GM12878 (cell line): ENCODE results near the gene SUSD1. TPM values are rescaled to one million over a fixed set of nuclear protein-coding genes. Genes with fewer than 3 reads are reported as not detected.
A peak's percentile ranks its signal among the peaks of the same experiment; 100 is the strongest.

Source experiments
- ATAC-seq: fragments of 200-7000 bp; cut with Tn5 transposase; 3 replicates; pipeline ENCODE4 v1.9.1; 2020; ENCODE audit warnings: mild to moderate bottlenecking, moderate library complexity
- BruUV-seq: library from RNA; stranded (reverse); fragments of 400-500 nt; replicated peaks from 2 replicates; lab custom pipeline; 2021; lab: Mats Ljungman, UMichigan
- CTCF ChIA-PET: fragments of 300-600 bp; sonication (Branson Sonifier 250); formaldehyde crosslinking; extraction: SDS; loops from one replicate; lab custom pipeline; 2021; ENCODE audit warnings: inconsistent platforms; lab: Yijun Ruan, JAX
- POLR2A ChIA-PET: fragments of 350-600 bp; formaldehyde crosslinking; extraction: SDS; loops from one replicate; lab custom pipeline; 2021; ENCODE audit warnings: inconsistent platforms; lab: Charles Lee
- RAD21 ChIA-PET: fragments of 300-600 bp; sonication (Branson Sonifier 250); formaldehyde crosslinking; loops from one replicate; lab custom pipeline; 2023; ENCODE audit warnings: antibody characterized with exemption; ENCODE audit not compliant: unreplicated experiment; lab: Charles Lee
- SMC1A ChIA-PET: fragments of 300-600 bp; sonication (Branson Sonifier 250); formaldehyde crosslinking; loops from one replicate; lab custom pipeline; 2023; ENCODE audit not compliant: unreplicated experiment, uncharacterized antibody; lab: Charles Lee
- DNase-seq: peaks from one replicate; pipeline ENCODE4 v3.0.0-alpha.2; 2011; ENCODE audit warnings: low read depth, low spot score
- FAIRE-seq: peaks from 3 replicates; lab custom pipeline; 2011; peaks lifted over from hg19 to GRCh38; lab: Jason Lieb, UNC
- H2AFZ ChIP-seq: 2 replicates; pipeline ENCODE4 v1.6.0; 2011; ENCODE audit warnings: low read depth, low read length, control low read depth; ENCODE audit not compliant: control insufficient read depth
- H3K27ac ChIP-seq: 2 replicates; pipeline ENCODE4 v1.5.1; 2011; ENCODE audit warnings: control low read depth; ENCODE audit not compliant: control insufficient read depth, insufficient read depth
- H3K27me3 ChIP-seq, 2 experiments: replicated peaks in 1 of 2; 2 replicates each; pipeline versions ENCODE4 v1.6.0 to v1.6.1; 2011; ENCODE audit warnings: low read length in 1 of 2; ENCODE audit not compliant: control insufficient read depth in 2 of 2, insufficient read depth in 2 of 2
- H3K36me3 ChIP-seq, 2 experiments: 2 replicates each; pipeline ENCODE4 v1.5.1; 2011; ENCODE audit warnings: low read length in 1 of 2; ENCODE audit not compliant: control insufficient read depth in 2 of 2, insufficient read depth in 2 of 2
- H3K4me1 ChIP-seq: 2 replicates; pipeline ENCODE4 v1.6.1; 2011; ENCODE audit warnings: mild to moderate bottlenecking, low read length, moderate library complexity, mixed read lengths; ENCODE audit not compliant: control insufficient read depth, insufficient read depth
- H3K4me2 ChIP-seq: 2 replicates; pipeline ENCODE4 v1.6.0; 2011; ENCODE audit warnings: control low read depth; ENCODE audit not compliant: control insufficient read depth, insufficient read depth
- H3K4me3 ChIP-seq: fragments of 200-600 bp; sonication (generic); 2 replicates; pipeline ENCODE4 v1.5.1; 2016
- H3K79me2 ChIP-seq: 2 replicates; pipeline ENCODE4 v1.6.0; 2011; ENCODE audit warnings: low read length; ENCODE audit not compliant: control insufficient read depth, insufficient read depth
- H3K9ac ChIP-seq: 2 replicates; pipeline ENCODE4 v1.8.0; 2011; ENCODE audit warnings: low read length, control low read depth, mixed read lengths; ENCODE audit not compliant: control insufficient read depth, insufficient read depth
- H3K9me3 ChIP-seq: replicated peaks from 3 replicates; pipeline ENCODE4 v1.5.1; 2011; ENCODE audit warnings: mild to moderate bottlenecking, low read length; ENCODE audit not compliant: control insufficient read depth, insufficient read depth
- H4K20me1 ChIP-seq: 2 replicates; pipeline ENCODE4 v1.6.0; 2011; ENCODE audit not compliant: control insufficient read depth, insufficient read depth
- BRCA1 ChIP-seq: IDR thresholded peaks from 2 replicates; pipeline ENCODE4 v1.6.1; 2011; ENCODE audit warnings: low read depth, low read length, improper control_type of control experiment
- CEBPZ ChIP-seq: fragments of 150-350 bp; IDR thresholded peaks from 2 replicates; pipeline ENCODE4 v1.6.1; 2016; ENCODE audit warnings: low read depth, low read length
- CREB1 ChIP-seq: IDR thresholded peaks from 2 replicates; pipeline ENCODE4 v1.6.1; 2012; ENCODE audit warnings: low read depth, mild to moderate bottlenecking, inconsistent platforms
- E2F4 ChIP-seq: IDR thresholded peaks from 2 replicates; pipeline ENCODE4 v1.6.1; 2012; ENCODE audit warnings: low read depth, low read length, improper control_type of control experiment
- ESRRA ChIP-seq: IDR thresholded peaks from 2 replicates; pipeline ENCODE4 v1.6.1; 2012; ENCODE audit warnings: mild to moderate bottlenecking, low read length, improper control_type of control experiment
- IRF5 ChIP-seq: fragments of 450-650 bp; IDR thresholded peaks from 2 replicates; pipeline ENCODE4 v1.6.1; 2017; ENCODE audit warnings: borderline replicate concordance
- MXI1 ChIP-seq: fragments of 150-350 bp; IDR thresholded peaks from 2 replicates; pipeline ENCODE4 v1.6.1; 2011; ENCODE audit warnings: low read depth, mild to moderate bottlenecking, inconsistent platforms, low read length, improper control_type of control experiment
- MYC ChIP-seq: IDR thresholded peaks from 2 replicates; pipeline ENCODE4 v1.6.1; 2011; ENCODE audit warnings: mild to moderate bottlenecking, low read length, moderate library complexity, inconsistent platforms; ENCODE audit not compliant: insufficient read depth, insufficient replicate concordance, insufficient read length, severe bottlenecking
- NR2C1 ChIP-seq: fragments of 450-650 bp; IDR thresholded peaks from 2 replicates; pipeline ENCODE4 v1.6.1; 2017; ENCODE audit warnings: antibody characterized with exemption, mild to moderate bottlenecking, moderate library complexity
- RCOR1 ChIP-seq: conservative IDR thresholded peaks from 2 replicates; pipeline ENCODE4 v1.6.1; 2012; ENCODE audit warnings: low read depth, low read length, improper control_type of control experiment
- TCF12 ChIP-seq: IDR thresholded peaks from 2 replicates; pipeline ENCODE4 v1.6.1; 2011; ENCODE audit warnings: low read depth, mild to moderate bottlenecking, low read length
- ZNF207 ChIP-seq: fragments of 450-650 bp; IDR thresholded peaks from 2 replicates; pipeline ENCODE4 v1.6.1; 2014; ENCODE audit warnings: antibody characterized with exemption, mild to moderate bottlenecking, borderline replicate concordance
- ZNF687 ChIP-seq: fragments of 450-650 bp; IDR thresholded peaks from 2 replicates; pipeline ENCODE4 v1.6.1; 2017; ENCODE audit warnings: mild to moderate bottlenecking, moderate library complexity
- WGBS: methylation state at CpG from one replicate; pipeline ENCODE4 v1.1.6; 2016; ENCODE audit warnings: low lambda C conversion rate; ENCODE audit not compliant: insufficient replicate concordance, insufficient coverage; ENCODE audit errors: missing lambda C conversion rate; 5-methylcytosine and 5-hydroxymethylcytosine counted together
- in situ Hi-C: fragments of 300-500 bp; cut with MboI; formaldehyde crosslinking; loops from 9 replicates; pipeline ENCODE4 v1.14.3; 2018; ENCODE audit warnings: mixed read lengths
- intact Hi-C: fragments of 100-400 bp; cut with micrococcal nuclease; formaldehyde crosslinking; loops from one replicate; pipeline ENCODE4 v1.14.2; 2022; ENCODE audit not compliant: unreplicated experiment
- polyA plus RNA-seq, 11 experiments: library from polyadenylated mRNA; depleted of rRNA in 4 of 11; unstranded in 6 of 11; stranded (reverse) in 5 of 11; fragments of >200 nt; fragmentation: Nextera tagmentation in 4 of 11; fragmentation: Illumina TruSeq in 1 of 11; extraction: Ambion mirVana in 4 of 11; extraction: Trizol in 1 of 11; gene quantifications; 1 replicate in 1 of 11; 2 replicates in 10 of 11; pipeline versions ENCODE4 v1.2.1 to v1.2.3, GENCODE V29; 2011 to 2016; ENCODE audit warnings: inconsistent platforms in 2 of 11, missing spikeins in 2 of 11, low read depth in 1 of 11
- total RNA-seq, 4 experiments: library from RNA; depleted of rRNA in 3 of 4; stranded (reverse); fragments of >200 nt in 3 of 4; fragmentation: Illumina TruSeq in 1 of 4; extraction: Trizol in 1 of 4; gene quantifications; 2 replicates each; pipeline versions ENCODE4 v1.2.1 to v1.2.3, GENCODE V29; 2013 to 2021

The SUSD1 gene
- total and polyA plus RNA-seq, 10 of the 15 experiments (the other 5 are each of a cell fraction or from before 2014, with no cell fraction given) = 6.7 to 20.8 (median 13.2) TPM

GRCh38 chr9:112173489-112174221 lies 1.4 kb downstream of the SUSD1 start:
- Histone ChIP-seq H3K27me3 (no peaks in the 10 kb centered on the region; a peak in 1 of 4 replicates), H3K4me3 (no peak overlapping the region), H3K27ac (no peak overlapping the region), H3K9ac (peak overlapping the region; percentile 69; the same call in 1 of the 2 replicates), H3K9me3 (no peaks in the 10 kb centered on the region), H3K4me2 (peak overlapping the region; percentile 75), H4K20me1 (no peaks in the 10 kb centered on the region), H3K4me1 (peaks cover 6% of the 10 kb centered on the region), H3K79me2 (no peaks in the 10 kb centered on the region), H2AFZ (no peak overlapping the region), H3K36me3 (no peaks in the 10 kb centered on the region)
- intact Hi-C loops (loop anchor here (5.0 kb wide), 1 partner anchor 159 kb away; the partner anchor contains the start of gene PTBP3), in situ Hi-C loops (no loop called here)
- ChIA-PET POLR2A (no interaction called here), RAD21 (interaction anchor here (1.0 to 1.5 kb wide), 3 partner anchors 27 to 94 kb away, joined by 3 to 4 read pairs (median 3); no protein-coding TSS in a partner anchor), SMC1A (interaction anchor here (0.8 kb wide), 1 partner anchor 206 kb away, joined by 3 read pairs; no protein-coding TSS in a partner anchor), CTCF (no interaction called here)
- no peak for DNase-seq
- WGBS = 86% methylated on average over 18 of the region's 18 CpGs
- TSS peak; percentile 62 for BruUV-seq
- peak; percentile 23 for FAIRE-seq
- no peak for ATAC-seq
- TF ChIP-seq ZNF687 (no peak), TCF12 (no peak), MXI1 (no peak), BRCA1 (no peak), E2F4 (no peak), ZNF207 (no peak), NR2C1 (no peak), IRF5 (no peak), MYC (no peak), CREB1 (no peak), RCOR1 (no peak), ESRRA (no peak), CEBPZ (no peak)
